Prostate gland (tissue), 2 donors: Measurements from ENCODE around the gene PZP.

Source experiments
- POLR2A ChIP-seq: fragments of 450-650 bp; IDR thresholded peaks from one replicate; pipeline ENCODE4 v1.6.1; 2016; ENCODE audit warnings: antibody characterized with exemption, mild to moderate bottlenecking
- POLR2AphosphoS5 ChIP-seq: sonication (generic); formaldehyde crosslinking; IDR thresholded peaks from one replicate; pipeline ENCODE4 v1.6.1; 2017; ENCODE audit warnings: antibody characterized with exemption
- TF ChIP-seq, protein P1 (sequence below), 4 experiments: fragments of 200-600 bp in 2 of 4; fragments of 450-650 bp in 2 of 4; sonication (generic) in 2 of 4; IDR thresholded peaks; 1 replicate in 3 of 4; 2 replicates in 1 of 4; pipeline ENCODE4 v1.5.1; 2016 to 2019; ENCODE audit warnings: antibody characterized with exemption in 4 of 4, mild to moderate bottlenecking in 2 of 4, moderate library complexity in 2 of 4

DNA sequence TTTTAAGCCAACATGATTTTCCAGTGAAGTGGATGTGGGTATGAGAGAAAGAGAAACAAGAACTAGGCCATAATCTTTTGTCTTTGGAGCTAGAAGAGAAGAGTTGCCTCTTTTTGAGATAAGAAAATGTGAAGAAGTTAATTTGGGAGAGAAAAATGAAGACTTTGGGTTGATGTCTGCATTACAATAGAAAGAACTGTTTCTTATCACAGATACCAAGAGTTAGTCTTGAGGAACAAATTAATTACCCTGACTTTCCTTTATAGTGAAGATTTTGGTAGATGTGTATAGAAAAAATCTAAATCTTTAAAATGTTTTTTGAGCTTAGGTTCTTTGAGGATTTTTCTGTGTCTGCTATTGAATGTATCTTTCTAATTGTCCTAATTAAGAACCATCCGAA, 96.7 kb downstream of the PZP start:
- TF ChIP-seq, protein P1, sequence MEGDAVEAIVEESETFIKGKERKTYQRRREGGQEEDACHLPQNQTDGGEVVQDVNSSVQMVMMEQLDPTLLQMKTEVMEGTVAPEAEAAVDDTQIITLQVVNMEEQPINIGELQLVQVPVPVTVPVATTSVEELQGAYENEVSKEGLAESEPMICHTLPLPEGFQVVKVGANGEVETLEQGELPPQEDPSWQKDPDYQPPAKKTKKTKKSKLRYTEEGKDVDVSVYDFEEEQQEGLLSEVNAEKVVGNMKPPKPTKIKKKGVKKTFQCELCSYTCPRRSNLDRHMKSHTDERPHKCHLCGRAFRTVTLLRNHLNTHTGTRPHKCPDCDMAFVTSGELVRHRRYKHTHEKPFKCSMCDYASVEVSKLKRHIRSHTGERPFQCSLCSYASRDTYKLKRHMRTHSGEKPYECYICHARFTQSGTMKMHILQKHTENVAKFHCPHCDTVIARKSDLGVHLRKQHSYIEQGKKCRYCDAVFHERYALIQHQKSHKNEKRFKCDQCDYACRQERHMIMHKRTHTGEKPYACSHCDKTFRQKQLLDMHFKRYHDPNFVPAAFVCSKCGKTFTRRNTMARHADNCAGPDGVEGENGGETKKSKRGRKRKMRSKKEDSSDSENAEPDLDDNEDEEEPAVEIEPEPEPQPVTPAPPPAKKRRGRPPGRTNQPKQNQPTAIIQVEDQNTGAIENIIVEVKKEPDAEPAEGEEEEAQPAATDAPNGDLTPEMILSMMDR (IDR thresholded peaks at IDR 0.05), result no peak
- TF ChIP-seq POLR2AphosphoS5 (no peak), POLR2A (no peak)
